GM19452 (cell line): ENCODE measurements around the gene FN3KRP.

ENCODE experiments used
- ATAC-seq: cut with Tn5 transposase; IDR thresholded peaks from one replicate; pipeline ENCODE4 v1.9.1; 2021; ENCODE audit not compliant: unreplicated experiment

FN3KRP gene

GRCh38 chr17:82703935-82704865 lies 12.3 kb upstream of the FN3KRP start:
- ATAC-seq = no peak

- no peak for ATAC-seq
Observed at GRCh38 chr17:82704886-82705285, 11.6 kb upstream of the FN3KRP start.

- no peak for ATAC-seq
Observed at GRCh38 chr17:82705756-82706155, 10.8 kb upstream of the FN3KRP start.

GRCh38 chr17:82709024-82709675 lies 7.4 kb upstream of the FN3KRP start:
- ATAC-seq = no peak

DNA sequence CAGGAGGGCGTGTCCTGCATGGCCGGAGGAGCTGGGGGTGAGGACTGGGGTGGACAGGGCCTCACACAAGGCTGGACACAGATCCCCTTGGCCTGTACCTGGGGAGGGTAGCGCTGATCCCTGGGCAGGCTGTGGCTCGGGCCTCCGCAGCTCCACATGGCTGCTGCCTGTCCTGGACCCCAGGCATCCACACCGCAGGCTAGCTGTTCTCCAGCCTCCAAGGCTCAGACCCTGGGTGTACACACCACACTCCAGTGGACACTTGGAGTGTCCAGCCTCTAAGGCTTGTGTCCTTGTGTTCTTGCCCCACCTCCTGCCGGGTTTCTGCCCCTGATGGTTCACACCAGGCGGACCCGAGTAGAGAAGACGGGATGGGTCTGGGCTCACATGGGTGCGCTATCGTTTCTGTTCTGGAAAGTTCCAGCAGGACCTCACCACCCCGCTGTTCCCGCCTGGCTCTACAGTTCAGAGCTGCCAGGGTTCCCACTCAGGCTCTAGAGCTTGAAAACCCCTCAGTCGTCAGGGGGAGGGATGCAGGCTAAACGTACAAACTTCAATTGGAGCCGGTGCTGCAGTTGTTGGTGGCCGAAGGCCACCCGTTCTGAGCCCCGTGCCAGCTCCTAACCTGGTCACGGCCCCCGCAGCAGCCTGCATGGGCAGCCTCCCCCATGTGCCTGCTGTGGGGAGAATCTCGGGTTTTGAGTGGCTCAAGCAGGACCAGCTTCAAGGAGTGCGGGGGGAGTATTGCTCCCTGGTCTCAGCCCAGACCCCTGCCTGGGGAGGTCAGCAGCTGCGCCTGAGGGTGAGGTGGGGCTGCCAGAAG lies 6.6 kb upstream of the FN3KRP start:
- no peak for ATAC-seq

DNA sequence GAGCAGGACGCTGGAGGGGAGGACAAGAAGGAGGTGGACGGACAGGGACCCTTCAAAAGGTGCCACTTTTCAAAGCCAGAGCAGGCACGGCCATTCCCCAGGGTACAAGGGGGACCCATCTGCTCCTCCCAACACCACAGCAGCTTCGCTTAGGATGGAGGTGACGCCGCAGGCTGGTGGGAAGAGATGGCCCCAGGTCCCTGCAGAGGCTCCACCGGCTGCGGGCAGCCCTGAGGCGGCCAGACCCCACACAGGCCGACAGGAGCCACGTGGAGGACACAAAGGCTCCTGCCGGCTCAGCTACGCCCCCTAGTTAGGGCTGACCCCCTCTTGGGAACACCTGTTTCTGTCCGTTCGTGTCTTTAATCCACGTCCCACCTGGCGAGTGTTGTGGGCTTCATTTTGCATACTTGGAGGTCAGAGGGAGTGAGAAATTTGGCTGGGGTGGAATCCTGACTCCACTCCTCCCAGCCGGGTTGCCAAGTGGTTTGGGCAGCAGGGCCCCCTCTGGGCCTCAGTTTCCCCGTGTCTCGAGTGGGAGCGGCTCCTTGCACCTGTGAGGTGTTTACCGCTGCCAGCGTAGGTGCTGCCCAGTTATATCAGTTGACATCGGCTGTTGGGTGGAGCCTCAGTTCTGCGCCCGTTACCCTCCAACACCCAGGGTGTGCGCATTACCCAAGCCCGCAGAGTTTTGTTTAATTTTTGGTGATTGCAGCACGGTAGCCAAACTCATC lies 5.8 kb upstream of the FN3KRP start:
- no peak for ATAC-seq

- ATAC-seq = no peak
Observed at GRCh38 chr17:82713071-82713723, 3.3 kb upstream of the FN3KRP start.

DNA sequence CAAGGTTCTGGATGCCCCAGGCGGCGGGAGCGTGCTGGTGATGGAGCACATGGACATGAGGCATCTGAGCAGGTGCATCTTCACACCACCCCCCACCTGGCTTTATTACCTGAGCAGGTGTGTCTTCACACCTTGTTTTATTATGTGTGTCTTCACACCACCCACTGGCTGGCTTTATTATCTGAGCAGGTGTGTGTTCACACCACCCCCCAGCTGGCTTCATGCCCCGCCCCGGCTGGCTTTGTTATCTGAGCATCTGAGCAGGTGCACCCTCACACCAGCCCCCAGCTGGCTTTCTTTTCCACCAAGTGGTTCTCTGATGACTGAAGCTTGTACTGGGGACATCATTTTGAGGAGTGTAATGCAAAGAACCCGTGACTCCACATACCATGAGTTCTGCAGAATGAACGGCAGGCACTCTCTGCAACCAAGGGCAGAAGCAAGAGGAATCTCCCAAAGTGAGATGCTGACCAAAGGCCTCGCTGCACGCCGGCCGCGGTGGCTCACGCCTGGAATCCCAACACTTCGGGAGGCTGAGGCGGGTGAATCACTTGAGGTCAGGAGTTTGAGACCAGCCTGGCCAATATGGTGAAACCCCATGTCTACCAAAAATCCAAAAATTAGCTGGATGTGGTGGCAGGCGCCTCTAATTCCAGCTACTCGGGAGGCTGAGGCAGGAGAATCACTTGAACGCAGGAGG lies 2.6 kb downstream of the FN3KRP start:
- ATAC-seq = no peak

DNA sequence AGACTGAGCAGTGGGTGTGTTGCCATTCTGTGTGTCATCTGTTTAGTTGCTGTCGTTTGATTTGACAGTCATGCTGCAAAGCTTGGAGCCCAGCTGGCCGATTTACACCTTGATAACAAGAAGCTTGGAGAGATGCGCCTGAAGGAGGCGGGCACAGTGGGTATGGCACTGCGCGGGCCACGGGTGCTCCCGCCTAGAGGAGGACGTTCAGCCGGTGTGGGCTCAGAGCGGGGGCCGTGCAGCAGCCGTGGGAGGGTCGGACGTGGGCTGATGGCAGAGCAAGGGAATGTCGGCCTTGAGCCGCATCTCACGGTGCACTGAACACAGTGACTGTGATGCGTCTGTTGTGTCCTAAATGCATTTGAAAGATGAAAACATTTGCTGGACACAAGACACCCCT lies 3.7 kb downstream of the FN3KRP start:
- no peak for ATAC-seq

DNA sequence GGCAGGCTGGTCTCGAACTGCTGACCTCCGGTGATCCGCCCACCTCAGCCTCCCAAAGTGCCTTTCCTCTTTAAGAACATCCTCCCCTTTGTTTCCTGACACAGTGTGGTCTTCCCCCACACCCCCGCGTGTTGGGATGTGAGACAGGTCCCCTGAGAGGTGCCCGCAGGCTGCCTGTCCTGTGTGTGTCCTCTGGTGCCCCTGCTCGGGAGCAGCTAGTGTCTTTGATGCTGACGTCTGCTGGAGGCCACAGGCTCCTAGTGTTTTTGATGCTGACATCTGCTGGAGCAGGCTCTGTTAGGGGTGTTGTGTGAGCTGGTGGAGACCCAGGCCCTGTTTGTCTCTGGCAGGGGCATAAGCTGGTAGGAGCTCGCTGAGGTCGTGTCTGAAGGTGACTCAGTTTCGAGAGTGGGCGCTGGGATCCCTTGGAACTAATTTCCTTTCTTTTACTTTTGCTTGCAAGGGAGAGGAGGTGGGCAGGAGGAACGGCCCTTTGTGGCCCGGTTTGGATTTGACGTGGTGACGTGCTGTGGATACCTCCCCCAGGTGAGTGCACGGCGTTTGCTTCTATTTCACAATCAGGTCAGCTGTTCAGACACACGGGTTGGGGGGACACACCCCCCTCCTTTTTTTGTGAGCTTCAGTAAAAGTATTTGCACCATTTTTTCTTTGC lies 6.0 kb downstream of the FN3KRP start:
- no peak for ATAC-seq

DNA sequence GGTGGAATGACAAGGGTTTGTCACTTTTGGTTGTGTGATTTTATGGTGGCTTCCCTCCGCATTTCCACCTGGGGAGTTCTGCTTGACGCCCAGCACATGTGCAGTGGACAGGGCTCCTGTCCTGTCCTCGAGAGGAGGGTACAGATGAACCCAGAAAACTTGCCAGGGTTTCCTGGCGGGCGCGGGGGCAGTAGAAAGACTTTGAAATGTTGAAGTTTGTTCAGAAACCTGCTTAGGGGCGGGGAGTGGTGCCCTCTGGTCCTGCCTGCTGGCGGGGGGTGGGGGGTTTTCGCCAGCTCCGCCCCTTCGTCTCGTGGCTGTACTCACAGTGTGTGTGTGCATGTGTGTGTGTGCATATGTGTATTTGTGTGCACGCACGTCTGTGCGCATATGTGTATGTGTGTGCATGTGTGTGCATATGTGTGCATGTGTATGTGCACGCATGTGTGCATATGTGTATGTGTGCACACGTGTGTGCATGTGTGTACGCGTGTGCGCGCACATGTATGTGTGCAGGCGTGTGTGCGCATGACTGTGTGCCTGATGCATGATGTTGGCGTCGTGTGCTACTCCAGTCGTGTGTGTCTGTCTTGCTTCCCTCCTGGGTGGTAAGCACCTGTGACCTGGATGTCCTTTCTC lies 6.8 kb downstream of the FN3KRP start:
- ATAC-seq = no peak

DNA sequence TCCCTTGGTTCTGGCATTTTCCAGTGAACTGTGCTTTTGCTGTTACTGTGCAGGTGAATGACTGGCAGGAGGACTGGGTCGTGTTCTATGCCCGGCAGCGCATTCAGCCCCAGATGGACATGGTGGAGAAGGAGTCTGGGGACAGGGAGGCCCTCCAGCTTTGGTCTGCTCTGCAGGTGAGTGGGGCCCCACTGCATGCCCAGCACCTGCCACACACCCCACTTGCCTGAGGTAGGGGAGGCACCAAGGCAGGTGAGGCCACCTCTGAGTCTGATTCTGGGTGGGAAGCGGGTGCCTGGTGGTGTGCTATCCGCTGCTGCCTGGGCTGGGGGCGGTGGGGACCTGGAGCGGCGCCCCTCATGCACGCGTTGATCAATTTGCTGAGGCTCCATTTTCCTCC lies 9.9 kb downstream of the FN3KRP start:
- no peak for ATAC-seq

GRCh38 chr17:82729479-82730260 lies 13.2 kb downstream of the FN3KRP start:
- no peak for ATAC-seq

DNA sequence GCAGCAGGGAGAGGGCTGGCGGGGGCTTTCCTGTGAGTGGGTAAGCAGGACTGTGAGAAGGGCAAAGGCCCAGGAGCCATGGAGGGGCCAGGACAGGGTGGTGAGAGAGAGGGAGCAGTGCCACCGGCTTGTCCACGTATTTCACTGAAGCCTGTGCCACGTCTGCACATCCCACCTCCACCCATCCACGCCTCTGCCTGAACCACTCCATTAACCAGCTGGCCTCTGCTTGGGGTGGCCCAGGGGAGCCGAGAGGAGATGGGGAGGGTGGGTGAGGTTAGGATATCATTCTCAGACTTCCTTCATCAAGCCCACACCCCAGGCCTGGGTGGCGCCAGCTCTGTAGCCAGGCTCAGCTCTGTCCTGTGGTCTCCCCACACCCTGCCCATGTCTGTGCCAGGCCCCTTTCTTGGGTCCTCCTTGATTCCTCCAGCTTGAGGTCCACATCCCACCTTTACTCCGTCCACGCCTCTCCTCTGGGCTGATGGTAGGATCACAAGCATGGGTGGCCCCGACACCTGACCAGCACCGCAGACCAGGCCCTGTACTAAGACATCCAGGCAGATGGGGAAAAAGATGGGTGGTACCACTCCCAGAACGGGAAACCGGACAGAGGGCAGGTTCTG lies 15.7 kb downstream of the FN3KRP start:
- no peak for ATAC-seq

DNA sequence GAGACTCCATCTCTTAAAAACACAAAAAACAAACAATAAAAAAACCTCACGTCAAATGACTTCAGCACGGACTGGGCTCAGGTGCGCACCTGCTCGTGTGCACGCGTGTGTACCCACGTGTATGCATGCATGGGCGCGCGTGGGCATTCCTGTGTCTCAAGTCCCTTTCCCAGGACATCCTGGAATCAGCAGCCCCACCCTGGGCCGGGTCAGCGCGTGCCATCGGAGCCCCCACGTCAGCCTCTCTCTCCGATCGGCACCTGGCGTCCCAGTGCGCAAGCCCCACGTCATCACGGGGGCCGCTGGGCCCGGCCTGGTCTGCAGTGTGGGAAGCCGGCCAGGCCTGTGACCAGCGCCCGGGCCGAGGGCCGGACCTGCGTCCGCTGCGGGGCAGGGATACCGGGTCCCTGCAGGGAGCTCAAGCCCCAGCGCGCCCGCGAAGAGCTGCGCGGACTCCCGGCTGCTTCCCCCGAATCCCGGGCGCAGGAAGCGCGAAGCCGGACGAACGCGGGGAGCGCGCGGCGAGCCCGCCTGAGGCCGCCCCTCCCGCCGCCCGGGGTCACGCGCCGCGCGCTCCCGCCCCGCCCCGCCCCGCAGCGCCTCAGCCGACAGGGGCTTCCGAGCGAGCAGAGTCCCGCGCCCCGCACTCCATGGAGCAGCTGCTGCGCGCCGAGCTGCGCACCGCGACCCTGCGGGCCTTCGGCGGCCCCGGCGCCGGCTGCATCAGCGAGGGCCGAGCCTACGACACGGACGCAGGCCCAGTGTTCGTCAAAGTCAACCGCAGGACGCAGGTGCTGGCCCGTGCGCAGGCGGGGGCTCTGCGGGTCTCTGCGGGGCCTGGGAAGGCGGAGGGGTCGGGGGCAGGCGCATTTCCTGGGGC lies 18.7 kb downstream of the FN3KRP start, which contains the start of gene FN3K:
Gene FN3K, plus strand, starts transcription at position 629 of the 880 bp plus-strand sequence. Its CDS starts 22 bp downstream, at position 651.
- no peak for ATAC-seq

- no peak for ATAC-seq
Observed at GRCh38 chr17:82736511-82737185, 20.1 kb downstream of the FN3KRP start.
